ENCODE results near the gene RIMBP3C. TPM values are rescaled to one million over a fixed set of nuclear protein-coding genes. Genes with fewer than 3 reads are reported as not detected.
"Not testable (repeated sequence)": the region's sequence is repeated elsewhere in the genome, so short reads cannot be mapped to it uniquely, and the experiment has no call there.

RIMBP3C gene
- total RNA-seq, 1 donor from 2014 or later, result not detected

- ATAC-seq (ENCODE audit: poor library complexity) (no peak), DNase-seq (no peak)
- intact Hi-C loops (cut with DNase I), result loop anchor here (5.0 kb wide), 1 partner anchor 48 kb away; no protein-coding TSS in a partner anchor
These were observed 28.2 kb upstream of the RIMBP3C start for GRCh38 chr22:21579474-21579851.

GRCh38 chr22:21573750-21574494 lies 22.7 kb upstream of the RIMBP3C start:
- intact Hi-C loops (cut with DNase I), result no loop called here
- ATAC-seq (ENCODE audit: poor library complexity), result no peak
- DNase-seq, result no peak

GRCh38 chr22:21573293-21573734 lies 22.1 kb upstream of the RIMBP3C start:
- intact Hi-C loops (cut with DNase I), result no loop called here
- DNase-seq (no peak), ATAC-seq (ENCODE audit: poor library complexity) (no peak)

- no peak for ATAC-seq (ENCODE audit: poor library complexity)
- intact Hi-C loops (cut with DNase I), result no loop called here
- DNase-seq, result no peak
These were observed 20.4 kb upstream of the RIMBP3C start for GRCh38 chr22:21571679-21572078.

- intact Hi-C loops (cut with DNase I), result no loop called here
- ATAC-seq (ENCODE audit: poor library complexity), result no peak
- no peak for DNase-seq
These were observed 19.1 kb upstream of the RIMBP3C start for GRCh38 chr22:21570398-21570797.

- DNase-seq, result no peak
- intact Hi-C loops (cut with DNase I), result no loop called here
- no peak for ATAC-seq (ENCODE audit: poor library complexity)
These were observed 18.4 kb upstream of the RIMBP3C start for GRCh38 chr22:21569459-21570170.

GRCh38 chr22:21569076-21569427 lies 17.8 kb upstream of the RIMBP3C start:
- DNase-seq; ATAC-seq (ENCODE audit: poor library complexity); intact Hi-C loops (cut with DNase I): not testable (repeated sequence)

GRCh38 chr22:21568347-21569075 lies 17.2 kb upstream of the RIMBP3C start:
- DNase-seq (no peak), ATAC-seq (ENCODE audit: poor library complexity) (peak; percentile 3)
- intact Hi-C loops (cut with DNase I), result no loop called here

- intact Hi-C loops (cut with DNase I), result no loop called here
- ATAC-seq (ENCODE audit: poor library complexity) (peak; percentile 98), DNase-seq (peak; percentile 91)
These were observed 16.4 kb upstream of the RIMBP3C start, which contains the start of gene UBE2L3 for GRCh38 chr22:21567456-21568346. Gene UBE2L3 (plus strand): TSS chr22:21567714. CDS start chr22:21567745, 31 bp downstream.

- DNase-seq (no peak), ATAC-seq (ENCODE audit: poor library complexity) (no peak)
- intact Hi-C loops (cut with DNase I), result no loop called here
These were observed 13.2 kb upstream of the RIMBP3C start for GRCh38 chr22:21564411-21564810.

GRCh38 chr22:21563912-21564311 lies 12.7 kb upstream of the RIMBP3C start:
- DNase-seq, result no peak
- intact Hi-C loops (cut with DNase I), result no loop called here
- ATAC-seq (ENCODE audit: poor library complexity), result no peak

GRCh38 chr22:21560657-21561056 lies 9.4 kb upstream of the RIMBP3C start:
- DNase-seq; ATAC-seq (ENCODE audit: poor library complexity); intact Hi-C loops (cut with DNase I): not testable (repeated sequence)

GRCh38 chr22:21559345-21560125 lies 8.3 kb upstream of the RIMBP3C start:
- intact Hi-C loops (cut with DNase I); DNase-seq; ATAC-seq (ENCODE audit: poor library complexity): not testable (repeated sequence)

- peak; percentile 86 for ATAC-seq (ENCODE audit: poor library complexity)
- intact Hi-C loops (cut with DNase I); DNase-seq: not testable (repeated sequence)
These were observed 598 bp downstream of the RIMBP3C start for GRCh38 chr22:21550678-21551047.

GRCh38 chr22:21550008-21550677 lies 1.1 kb downstream of the RIMBP3C start:
- intact Hi-C loops (cut with DNase I); DNase-seq: not testable (repeated sequence)
- peak; percentile 94 for ATAC-seq (ENCODE audit: poor library complexity)

GRCh38 chr22:21549558-21549957 lies 1.7 kb downstream of the RIMBP3C start:
- peak; percentile 14 for ATAC-seq (ENCODE audit: poor library complexity)
- DNase-seq; intact Hi-C loops (cut with DNase I): not testable (repeated sequence)
